ENCODE measurements around the gene IGFBP3. TPM values are rescaled to one million over a fixed set of nuclear protein-coding genes. Genes with fewer than 3 reads are reported as not detected.

The IGFBP3 gene
- total RNA-seq, 1 donor: 0.27 TPM

DNA sequence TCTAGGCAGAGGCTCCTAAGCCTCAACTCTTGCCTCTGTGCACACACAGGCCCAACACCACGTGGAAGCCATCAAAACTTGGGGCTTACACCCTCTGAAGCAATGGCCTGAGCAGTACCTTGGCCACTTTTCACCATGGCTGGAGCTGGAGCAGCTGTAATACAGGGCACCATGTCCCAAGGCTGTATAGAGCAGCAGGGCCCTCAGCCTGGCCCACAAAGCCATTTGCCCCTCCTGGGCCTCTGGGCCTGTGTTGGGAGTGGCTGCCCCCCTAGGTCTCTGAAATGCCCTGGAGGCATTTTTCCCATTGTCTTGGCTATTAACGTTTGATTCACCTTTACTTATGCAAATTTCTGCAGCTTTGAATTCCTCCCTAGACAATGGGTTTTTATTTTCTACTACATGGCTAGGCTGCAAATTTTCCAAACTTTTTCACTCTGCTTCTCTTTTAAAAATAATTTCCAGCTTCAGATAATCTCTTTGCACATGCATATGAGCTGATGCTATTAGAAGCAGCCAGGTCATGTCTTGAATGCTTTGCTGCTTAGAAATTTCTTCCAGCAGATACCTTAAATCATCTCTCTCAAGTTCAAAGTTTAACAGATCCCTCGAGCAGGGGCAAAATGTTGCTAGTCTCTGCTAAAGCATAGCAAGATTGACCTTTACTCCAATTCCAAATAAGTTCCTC, 42.5 kb downstream of the IGFBP3 start:
- DNase-seq (ENCODE audit: low read depth in 2 of 3, low spot score in 2 of 3): no peak

DNA sequence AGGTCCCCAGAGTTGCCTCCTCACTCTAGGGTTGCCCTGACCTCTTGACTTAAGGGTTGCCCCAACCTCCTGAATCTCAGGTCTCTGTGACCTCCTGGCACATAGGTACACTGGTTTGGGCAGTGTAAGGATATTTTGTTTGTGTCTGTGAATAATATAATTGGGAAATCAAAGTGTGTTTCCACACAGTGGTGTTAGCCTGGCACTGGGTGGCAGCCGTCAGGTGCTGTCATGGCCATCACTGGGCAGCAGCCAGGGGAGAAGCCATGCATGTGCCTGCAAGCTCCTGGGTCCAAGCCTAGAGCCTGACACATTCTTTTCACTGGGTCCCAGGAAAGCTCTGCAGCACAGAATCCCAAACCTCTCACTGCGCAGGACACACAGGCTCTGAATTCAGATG, 44.6 kb downstream of the IGFBP3 start:
- DNase-seq (ENCODE audit: low read depth in 2 of 3, low spot score in 2 of 3): no peak

- DNase-seq (ENCODE audit: low read depth in 2 of 3, low spot score in 2 of 3): no peak
Observed at GRCh38 chr7:45874408-45875131, 46.5 kb downstream of the IGFBP3 start.

DNA sequence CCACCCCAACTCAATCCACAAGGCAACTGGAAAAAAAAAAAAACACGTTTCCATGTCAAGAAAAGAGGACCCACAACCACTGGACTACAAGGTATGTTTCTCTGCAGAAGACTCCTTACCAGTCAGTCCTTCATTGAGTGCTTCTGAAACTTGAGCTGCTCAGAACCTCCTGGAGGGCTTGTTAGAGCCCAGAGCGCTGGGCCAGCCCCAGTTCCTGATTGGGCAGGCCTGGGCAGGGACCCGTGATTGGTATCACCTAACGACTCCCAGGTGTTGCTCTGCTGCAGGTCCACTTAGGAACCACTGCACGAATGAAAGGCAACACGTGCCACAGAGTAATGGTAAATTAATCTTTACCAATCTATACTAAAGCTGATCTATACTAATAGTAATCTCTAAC, 47.7 kb downstream of the IGFBP3 start:
- no peak for DNase-seq (ENCODE audit: low read depth in 2 of 3, low spot score in 2 of 3)

GRCh38 chr7:45873035-45873354, 48.1 kb downstream of the IGFBP3 start, which contains the start of gene CCDC201:
TSS of gene CCDC201 (minus strand) at chr7:45873082. CDS start at chr7:45873007, 75 bp downstream.
- no peak for DNase-seq (ENCODE audit: low read depth in 2 of 3, low spot score in 2 of 3)

DNA sequence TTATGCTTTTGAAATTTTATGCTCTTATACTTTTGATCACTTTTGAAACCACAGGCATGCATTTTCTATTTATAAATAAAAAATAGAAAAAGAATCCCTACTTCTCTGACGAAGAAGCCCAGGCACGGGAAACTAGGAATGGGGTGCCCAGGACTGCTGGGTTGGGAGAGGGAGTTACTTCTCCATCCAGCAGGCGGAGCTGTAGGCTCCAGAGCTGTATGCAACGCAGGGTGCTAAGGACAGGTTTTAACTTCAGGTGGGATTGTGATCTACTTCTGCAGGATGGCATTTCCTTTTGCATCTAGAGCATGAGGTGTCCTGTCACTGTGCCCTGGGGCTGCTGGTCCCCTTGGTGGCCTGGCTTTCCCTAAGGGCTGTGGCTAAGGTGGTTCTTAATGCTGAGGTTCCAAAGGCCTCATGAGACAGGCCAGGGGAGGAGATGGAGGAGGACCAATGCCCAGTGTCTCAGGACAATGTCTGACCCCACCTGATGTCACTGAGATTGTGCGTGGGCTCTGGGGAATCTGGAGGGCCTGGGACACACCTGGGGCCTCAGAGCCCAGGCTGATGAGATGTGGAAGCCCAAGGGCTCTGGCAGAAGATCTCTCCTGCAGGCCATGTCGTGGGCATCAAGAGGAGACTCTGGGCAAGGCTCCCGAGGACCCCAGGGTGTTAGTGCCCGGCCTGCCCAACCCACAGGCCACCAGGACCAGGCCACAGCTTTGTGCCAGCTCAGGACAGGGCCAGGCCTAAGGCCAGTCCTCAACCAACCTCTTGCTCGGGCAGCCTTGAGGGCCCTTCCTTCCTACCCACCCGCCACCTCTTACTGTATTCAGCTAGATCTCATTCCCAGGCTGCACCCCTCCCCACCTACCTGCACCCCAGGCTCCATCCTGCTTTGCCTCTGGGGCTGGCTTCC, 48.7 kb downstream of the IGFBP3 start:
- no peak for DNase-seq (ENCODE audit: low read depth in 2 of 3, low spot score in 2 of 3)

DNA sequence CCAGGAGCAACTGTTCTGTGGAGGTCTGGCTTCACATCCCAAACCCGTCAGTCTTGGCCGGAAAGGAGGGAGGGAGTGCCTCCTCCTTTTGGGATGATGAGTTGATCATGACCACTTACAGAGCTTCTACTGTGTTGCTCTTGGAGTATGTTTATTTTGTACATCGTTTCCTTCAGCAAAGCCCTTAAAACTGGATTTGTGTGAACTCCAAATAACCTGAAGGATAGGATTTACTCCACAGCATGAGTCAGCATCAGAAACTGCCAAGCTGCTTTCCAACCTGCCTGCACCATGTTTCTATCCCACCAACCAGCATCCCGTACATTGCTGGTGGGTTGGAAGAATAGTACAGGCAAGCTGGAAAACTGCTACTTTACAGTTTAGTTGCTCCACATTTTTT, 51.6 kb downstream of the IGFBP3 start:
- DNase-seq (ENCODE audit: low read depth in 2 of 3, low spot score in 2 of 3): no peak

- no peak for DNase-seq (ENCODE audit: low read depth in 2 of 3, low spot score in 2 of 3)
Observed at GRCh38 chr7:45867471-45867870, 53.6 kb downstream of the IGFBP3 start.

DNA sequence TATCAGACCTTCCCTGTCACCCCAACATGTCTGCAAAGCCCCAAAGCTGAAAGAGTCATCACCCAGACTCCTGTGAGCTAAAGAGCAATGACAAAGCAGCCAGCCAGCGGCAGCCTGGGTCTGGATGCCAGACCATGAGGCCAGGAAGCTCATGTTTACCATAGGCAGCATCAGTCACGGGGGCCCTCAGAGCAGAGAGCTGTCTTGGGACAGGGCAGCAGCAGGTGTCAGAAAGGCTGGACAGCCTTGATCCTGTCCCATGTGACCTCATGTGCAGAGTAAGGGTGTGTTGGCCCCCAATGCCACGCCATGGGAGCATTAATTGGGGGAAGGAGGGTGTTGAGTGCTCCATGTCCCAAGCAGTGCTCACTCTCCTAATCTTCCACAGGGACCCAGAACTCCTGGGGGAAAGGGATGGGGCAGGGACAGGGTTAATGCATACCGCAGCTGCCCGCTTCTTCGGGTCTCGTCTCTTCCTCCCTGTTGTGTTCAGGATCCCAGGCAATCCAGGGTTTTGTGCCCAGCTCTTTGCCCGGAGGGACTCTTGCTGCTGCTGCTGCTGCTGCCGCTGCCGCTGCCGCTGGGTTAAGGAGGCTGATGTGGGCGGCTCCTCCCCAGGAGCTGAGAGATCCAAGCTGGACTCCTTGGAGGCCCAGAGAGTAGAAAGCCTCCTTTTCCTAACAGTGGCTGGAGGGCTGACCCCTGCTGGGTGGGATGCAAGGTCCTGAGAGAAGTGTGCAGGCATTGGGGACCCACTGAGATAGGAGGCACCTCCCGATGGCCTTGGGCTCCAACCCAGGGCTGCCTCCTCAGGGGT, 55.3 kb downstream of the IGFBP3 start:
- DNase-seq (ENCODE audit: low read depth in 2 of 3, low spot score in 2 of 3): no peak

DNA sequence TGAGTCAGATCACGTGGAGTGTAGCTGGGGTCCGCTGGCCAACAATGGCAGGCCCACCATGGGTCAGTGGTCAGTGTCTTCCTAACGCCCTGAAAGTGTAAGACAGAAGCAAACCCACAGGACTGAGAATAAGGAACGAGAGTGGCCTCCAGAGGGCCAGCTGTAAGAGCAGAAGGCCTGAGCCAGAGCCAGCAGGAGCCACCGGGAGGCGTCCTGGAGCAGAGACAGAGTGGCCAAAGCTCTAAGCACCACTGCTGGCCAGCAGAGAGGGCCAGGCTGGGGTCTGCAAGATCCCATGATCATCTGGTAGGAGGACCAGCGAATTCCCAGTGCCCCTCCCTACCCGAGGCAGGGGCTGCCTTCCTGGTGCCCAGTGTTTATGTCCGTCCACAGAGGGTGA, 57.4 kb downstream of the IGFBP3 start:
- DNase-seq (ENCODE audit: low read depth in 2 of 3, low spot score in 2 of 3): no peak

Other genes with a start within 250 kb of the IGFBP3 start
- gene CCDC201, start 48.2 kb downstream of the IGFBP3 start, total RNA-seq: not detected
- gene IGFBP1, start 32.8 kb downstream of the IGFBP3 start, total RNA-seq: under 0.01 TPM